Frontal cortex (tissue), 4 donors: ENCODE measurements around the gene CLCN6. TPM values are rescaled to one million over a fixed set of nuclear protein-coding genes. Genes with fewer than 3 reads are reported as not detected.
"Not testable (repeated sequence)": the region's sequence is repeated elsewhere in the genome, so short reads cannot be mapped to it uniquely, and the experiment has no call there.

Experiments used
- DNase-seq, 2 donors: peaks; one replicate each; pipeline ENCODE4 v3.0.0; 2012; ENCODE audit warnings: low spot score in 2 of 2
- FAIRE-seq: peaks from 2 replicates; lab custom pipeline; 2012; peaks lifted over from hg19 to GRCh38; lab: Jason Lieb, UNC
- total RNA-seq: library from RNA; depleted of rRNA; stranded (reverse); fragments of >200 nt; gene quantifications from one replicate; pipeline ENCODE4 v1.2.3, GENCODE V29; 2014
- donor health status: control.
- donor health status: control.
- donor health status: control.

The CLCN6 gene
- total RNA-seq, 1 donor from 2014 or later = 14.7 TPM

GRCh38 chr1:11792106-11792505 is 13.9 kb upstream of the CLCN6 start:
- FAIRE-seq = no peak

GRCh38 chr1:11793819-11794218 is 12.2 kb upstream of the CLCN6 start:
- FAIRE-seq = no peak
- no peak for DNase-seq

More at GRCh38 chr1:11792106-11792505, 13.9 kb upstream of the CLCN6 start:
- DNase-seq = no peak

DNA sequence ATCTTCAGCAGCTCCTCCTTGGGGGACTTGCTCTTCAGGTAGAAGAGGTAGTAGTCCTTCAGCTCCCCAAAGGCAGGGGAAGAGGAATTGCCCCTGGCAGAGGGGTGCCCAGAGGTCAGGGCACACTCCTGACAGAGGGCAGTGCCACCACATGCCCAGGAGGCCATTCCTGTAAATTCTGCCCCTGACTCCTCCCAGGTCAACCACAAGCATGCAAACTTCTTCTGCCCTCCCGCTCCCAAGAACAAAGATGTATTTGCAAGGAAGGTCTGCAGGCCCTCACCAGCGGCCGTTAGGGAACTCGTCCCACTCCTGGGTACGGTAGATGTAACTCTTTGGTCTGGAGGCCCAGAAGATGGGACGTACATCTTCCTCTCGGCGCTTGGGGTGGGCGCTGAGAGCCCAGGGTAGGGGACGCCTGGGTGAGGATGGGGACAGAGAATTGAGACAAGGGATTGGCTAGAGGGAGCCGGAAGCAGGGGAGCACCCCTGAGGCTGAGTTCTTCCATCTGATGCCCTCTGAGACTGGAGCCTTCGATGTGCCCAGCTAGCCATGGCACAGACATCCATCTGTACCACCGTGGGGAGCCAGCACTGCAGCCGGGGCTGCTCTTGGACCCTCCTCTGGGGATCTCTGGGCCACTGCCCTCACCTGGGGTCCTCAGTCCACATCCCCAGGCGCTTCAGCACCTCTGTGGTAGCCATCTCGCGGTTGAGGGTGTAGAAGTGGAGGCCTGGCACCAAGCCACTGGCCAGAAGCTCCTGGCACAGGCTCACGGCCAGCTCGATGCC is 11.3 kb upstream of the CLCN6 start:
- DNase-seq = no peak
- no peak for FAIRE-seq

GRCh38 chr1:11795238-11795890 is 10.6 kb upstream of the CLCN6 start:
- no peak for FAIRE-seq
- DNase-seq = no peak

GRCh38 chr1:11796036-11796828 is 9.8 kb upstream of the CLCN6 start:
- FAIRE-seq (no peak), DNase-seq (no peak)

DNA sequence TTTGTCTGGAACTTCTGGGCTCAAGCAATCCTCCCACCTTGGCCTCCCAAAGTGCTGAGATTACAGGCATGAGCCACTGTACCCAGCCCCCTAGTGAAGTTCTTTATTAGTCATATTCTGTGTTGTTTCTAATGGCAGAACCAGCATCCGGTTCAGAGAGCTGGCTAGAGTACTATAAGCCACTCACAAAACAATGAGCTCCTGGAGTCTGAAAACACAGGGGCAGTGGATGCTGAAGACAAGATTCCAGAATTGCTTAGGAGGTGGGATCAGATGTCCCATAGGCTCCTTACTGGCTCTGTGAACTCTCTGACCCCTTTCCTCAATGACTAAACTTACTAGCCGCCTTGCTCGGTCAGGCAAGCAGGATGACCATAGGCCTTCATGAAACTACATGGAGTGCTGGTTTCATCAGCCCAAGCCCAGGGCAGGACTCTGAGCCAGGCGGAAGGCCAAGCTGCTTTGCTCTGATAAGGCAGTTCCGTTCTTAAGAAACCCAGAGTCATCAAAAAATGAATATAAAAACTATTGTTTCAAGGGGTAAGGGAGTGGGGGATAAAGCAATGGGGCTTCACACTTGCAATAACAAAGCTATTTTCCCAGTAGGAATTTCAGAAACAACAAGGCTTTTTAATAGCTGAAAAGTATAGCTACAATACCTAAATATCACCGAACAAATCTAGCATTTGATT is 8.3 kb upstream of the CLCN6 start:
- FAIRE-seq (no peak), DNase-seq (no peak)

GRCh38 chr1:11799099-11799498 is 6.9 kb upstream of the CLCN6 start:
- DNase-seq = no peak
- FAIRE-seq = no peak

- DNase-seq (no peak), FAIRE-seq (no peak)
These were observed 6.1 kb upstream of the CLCN6 start for GRCh38 chr1:11799896-11800295.

DNA sequence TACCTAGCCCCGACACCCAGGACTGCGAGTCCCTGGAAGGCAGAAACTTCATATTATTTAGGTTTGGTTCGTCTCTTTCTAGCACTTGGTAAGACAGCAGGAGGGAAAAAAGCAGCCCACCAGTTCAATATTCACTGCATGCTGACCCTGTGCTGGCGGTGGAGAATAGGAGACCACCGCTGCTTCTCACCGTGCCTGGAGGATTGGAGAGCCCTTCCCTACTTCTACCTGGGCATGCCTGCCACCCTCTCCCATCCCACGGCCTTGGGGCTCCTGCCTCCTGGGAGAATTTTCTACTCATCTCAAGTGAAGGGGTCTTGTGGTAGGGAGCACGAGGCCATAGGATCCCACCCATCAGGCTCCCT is 5.6 kb upstream of the CLCN6 start:
- FAIRE-seq (no peak), DNase-seq (no peak)

DNA sequence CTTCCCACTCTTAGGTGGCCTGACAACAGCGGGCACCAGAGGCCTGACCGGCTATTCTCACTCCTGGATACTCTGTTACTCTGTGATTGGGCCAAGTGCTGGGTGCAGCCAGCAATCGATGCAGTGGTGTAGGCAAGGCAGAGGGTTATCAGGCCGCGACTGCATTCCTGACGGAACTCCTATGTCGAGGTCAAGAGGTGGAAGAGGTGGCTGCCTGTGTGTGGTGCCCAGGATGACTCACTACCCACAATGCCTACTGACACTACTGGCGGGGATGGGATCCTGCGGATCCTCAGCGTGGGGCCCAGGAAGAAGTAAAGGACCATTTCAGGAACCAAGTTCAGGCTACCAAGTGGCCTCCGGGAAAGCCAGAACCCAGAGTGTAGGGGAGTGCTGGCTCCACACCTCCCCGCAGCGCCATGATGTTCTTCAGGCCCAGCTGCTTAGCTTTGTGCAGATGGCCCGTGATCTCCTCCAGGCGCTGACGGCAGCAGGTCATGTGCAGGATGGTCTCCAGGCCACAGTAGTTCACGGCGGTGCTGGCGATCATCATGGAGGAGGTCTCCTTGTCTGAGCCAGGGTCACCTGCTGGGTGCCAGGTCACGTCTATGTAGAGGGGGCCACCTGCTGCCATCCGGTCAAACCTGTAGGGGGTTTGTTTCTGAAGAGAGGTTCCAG is 5.1 kb upstream of the CLCN6 start:
- DNase-seq = no peak
- FAIRE-seq = no peak

GRCh38 chr1:11802616-11802972 is 3.4 kb upstream of the CLCN6 start:
- FAIRE-seq = no peak
- DNase-seq = no peak

DNA sequence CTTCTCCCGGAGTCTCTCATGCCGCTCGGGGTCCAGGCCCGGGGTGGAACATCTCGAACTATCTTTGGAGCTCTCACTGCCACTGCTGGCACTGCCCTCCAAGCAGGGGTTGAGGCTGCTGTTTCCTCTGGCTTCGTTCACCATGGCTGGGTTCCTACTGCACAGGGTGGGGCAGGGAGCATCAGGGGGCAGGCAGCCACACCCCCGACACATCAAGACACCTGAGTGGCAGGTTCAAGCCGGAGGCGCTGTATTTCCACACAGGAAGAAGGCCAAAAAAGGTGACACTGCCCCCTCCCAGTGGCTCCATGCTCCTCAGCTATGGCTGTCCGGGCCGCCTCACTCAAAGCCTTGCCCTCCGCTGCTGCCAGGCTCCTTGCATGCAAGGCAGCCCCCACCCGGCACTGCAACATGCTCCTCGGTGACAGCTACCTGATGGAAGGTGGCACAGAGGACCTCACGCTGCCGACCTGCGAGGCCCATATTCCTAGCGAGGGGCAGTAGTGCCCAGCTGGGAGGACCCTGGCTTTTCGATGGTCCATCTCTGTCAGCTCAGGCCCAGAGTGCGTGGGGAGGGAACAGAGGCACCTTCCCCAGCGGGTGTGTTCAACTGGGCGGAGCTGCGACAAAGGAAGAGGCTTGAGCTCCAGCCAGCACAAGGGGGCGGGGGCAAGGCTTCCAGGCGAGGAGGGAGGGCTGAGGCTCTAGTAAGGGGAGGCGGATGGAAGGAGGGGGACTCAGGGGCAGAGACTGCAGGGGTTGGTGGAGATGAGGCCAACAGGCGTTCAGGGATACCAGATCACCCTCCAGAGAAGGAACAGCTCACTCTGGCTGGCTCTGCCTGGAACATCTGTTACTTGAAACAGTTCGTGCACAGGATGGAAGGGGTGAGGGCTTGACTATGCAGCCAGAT is 2.8 kb upstream of the CLCN6 start:
- FAIRE-seq (no peak), DNase-seq (peak in 1 of 2 donors; percentile 66)

- not testable (repeated sequence) for FAIRE-seq
These were observed 1.9 kb upstream of the CLCN6 start for GRCh38 chr1:11803924-11804665.

GRCh38 chr1:11804666-11805421 is 1.1 kb upstream of the CLCN6 start:
- no peak for FAIRE-seq
- DNase-seq = no peak

More at GRCh38 chr1:11803924-11804665, 1.9 kb upstream of the CLCN6 start:
- DNase-seq = not testable (repeated sequence)

- no peak for FAIRE-seq
- no peak for DNase-seq
These were observed 431 bp downstream of the CLCN6 start for GRCh38 chr1:11806307-11806936.

DNA sequence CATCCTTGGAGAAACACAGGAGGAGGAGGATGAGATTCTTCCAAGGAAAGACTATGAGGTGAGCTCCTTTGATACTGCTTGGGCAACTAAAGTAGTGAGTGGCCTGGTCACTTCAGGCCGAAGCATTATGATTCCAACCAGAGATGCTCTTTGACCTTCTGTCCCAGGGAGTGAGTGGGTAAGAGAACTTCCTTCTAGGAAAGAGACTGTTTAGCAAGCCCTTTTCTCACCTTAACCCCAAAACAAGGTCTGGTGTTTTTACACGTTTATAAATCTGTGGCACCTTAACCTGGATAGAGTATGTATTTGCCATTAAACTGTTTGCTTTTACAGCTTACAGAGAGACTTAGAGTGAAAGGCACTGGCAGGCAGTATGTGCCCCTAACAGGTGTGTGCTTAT is 1.1 kb downstream of the CLCN6 start:
- no peak for DNase-seq
- FAIRE-seq = no peak

DNA sequence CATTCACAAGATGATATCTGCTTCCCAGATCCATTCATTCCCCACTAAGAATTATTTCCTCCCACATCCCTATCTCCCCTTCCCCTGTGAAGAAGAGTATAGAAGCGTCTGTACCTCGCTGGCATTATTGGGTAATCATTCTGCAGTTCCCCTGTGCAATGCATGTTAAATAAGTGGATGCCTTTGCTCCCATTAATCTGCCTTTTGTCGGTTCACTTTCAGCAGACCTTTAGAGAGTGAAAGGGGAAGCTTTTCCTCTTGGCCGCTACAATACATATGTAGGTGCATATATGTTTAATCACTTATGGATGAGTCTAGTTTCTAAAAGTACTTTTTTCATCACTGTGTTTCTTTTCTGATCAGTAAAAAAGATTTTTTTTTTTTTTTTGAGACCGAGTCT is 7.0 kb downstream of the CLCN6 start:
- no peak for FAIRE-seq
- no peak for DNase-seq
